H1 (cell line): ENCODE data around the gene MYBPC2. TPM values are rescaled to one million over a fixed set of nuclear protein-coding genes. Genes with fewer than 3 reads are reported as not detected.

ENCODE experiments used
- CTCF ChIA-PET: fragments of 300-600 bp; sonication (Branson Sonifier 250); formaldehyde crosslinking; loops from one replicate; lab custom pipeline; 2021; ENCODE audit not compliant: partially characterized antibody; lab: Charles Lee
- POLR2A ChIA-PET: fragments of 300-600 bp; sonication (Branson Sonifier 250); formaldehyde crosslinking; loops from one replicate; lab custom pipeline; 2021; ENCODE audit warnings: inconsistent platforms; ENCODE audit not compliant: partially characterized antibody; lab: Charles Lee
- DNase-seq, 2 experiments: peaks; one replicate each; pipeline versions ENCODE4 v3.0.0 to v3.0.0-alpha.2; 2010 to 2022; ENCODE audit warnings: low spot score in 2 of 2, low read depth in 1 of 2, mixed read lengths in 1 of 2
- FAIRE-seq: peaks from 2 replicates; lab custom pipeline; 2011; peaks lifted over from hg19 to GRCh38; lab: Jason Lieb, UNC
- H2AFZ ChIP-seq: 2 replicates; pipeline ENCODE4 v1.8.1; 2012; ENCODE audit warnings: low read length, inconsistent platforms
- H2AK5ac ChIP-seq: 2 replicates; pipeline ENCODE4 v1.6.1; 2013; ENCODE audit warnings: low read depth, low read length
- H2BK120ac ChIP-seq: replicated peaks from 2 replicates; pipeline ENCODE3; 2013; ENCODE audit warnings: low read depth, low read length, inconsistent platforms
- H2BK12ac ChIP-seq: 2 replicates; pipeline ENCODE4 v1.6.1; 2013; ENCODE audit warnings: low read depth, low read length
- H2BK15ac ChIP-seq: 2 replicates; pipeline ENCODE4 v1.6.1; 2013; ENCODE audit warnings: low read length
- H2BK20ac ChIP-seq: 2 replicates; pipeline ENCODE4 v1.6.1; 2013; ENCODE audit warnings: low read length
- H2BK5ac ChIP-seq: 2 replicates; pipeline ENCODE4 v1.6.1; 2013; ENCODE audit warnings: low read depth, low read length
- H3K14ac ChIP-seq: 2 replicates; pipeline ENCODE4 v1.6.1; 2013; ENCODE audit warnings: inconsistent platforms; ENCODE audit not compliant: insufficient read length
- H3K18ac ChIP-seq: 2 replicates; pipeline ENCODE4 v1.6.1; 2013; ENCODE audit warnings: low read length; ENCODE audit errors: extremely low read depth
- H3K23ac ChIP-seq: 2 replicates; pipeline ENCODE4 v1.6.1; 2013; ENCODE audit warnings: inconsistent platforms; ENCODE audit not compliant: insufficient read length
- H3K23me2 ChIP-seq: 2 replicates; pipeline ENCODE4 v1.6.1; 2013; ENCODE audit warnings: low read depth, low read length
- H3K27ac ChIP-seq: 2 replicates; pipeline ENCODE4 v1.6.1; 2011; ENCODE audit warnings: low read depth, low read length, inconsistent platforms
- H3K27me3 ChIP-seq, 4 experiments: replicated peaks in 1 of 4; 1 replicate in 1 of 4; 2 replicates in 3 of 4; pipeline versions ENCODE4 v1.6.1 to v1.8.1; 2011 to 2013; ENCODE audit warnings: low read length in 3 of 4, mild to moderate bottlenecking in 3 of 4, inconsistent platforms in 2 of 4, mixed read lengths in 2 of 4, moderate library complexity in 1 of 4; ENCODE audit not compliant: control insufficient read depth in 3 of 4, insufficient read depth in 3 of 4; ENCODE audit errors: extremely low read depth in 1 of 4
- H3K36me3 ChIP-seq, 4 experiments: 2 replicates each; pipeline versions ENCODE4 v1.6.1 to v1.8.1; 2011 to 2013; ENCODE audit warnings: mild to moderate bottlenecking in 4 of 4, low read length in 3 of 4, moderate library complexity in 2 of 4, control low read depth in 1 of 4, inconsistent platforms in 1 of 4; ENCODE audit not compliant: insufficient read depth in 4 of 4, control insufficient read depth in 2 of 4
- H3K4ac ChIP-seq: replicated peaks from 2 replicates; pipeline ENCODE3; 2013; ENCODE audit warnings: low read length, low read depth, mixed read lengths, inconsistent platforms; ENCODE audit not compliant: insufficient read length
- H3K4me1 ChIP-seq, 4 experiments: replicated peaks in 1 of 4; 1 replicate in 1 of 4; 2 replicates in 3 of 4; pipeline versions ENCODE4 v1.6.1 to v1.8.1; 2011 to 2013; ENCODE audit warnings: low read length in 3 of 4, inconsistent platforms in 2 of 4, mixed read lengths in 1 of 4; ENCODE audit not compliant: insufficient read depth in 4 of 4, control insufficient read depth in 3 of 4
- H3K4me2 ChIP-seq, 2 experiments: 2 replicates each; pipeline versions ENCODE4 v1.6.1 to v1.8.1; 2011 to 2013; ENCODE audit warnings: low read depth in 2 of 2, low read length in 2 of 2, control low read depth in 1 of 2, inconsistent platforms in 1 of 2, mild to moderate bottlenecking in 1 of 2; ENCODE audit not compliant: insufficient read depth in 1 of 2
- H3K4me3 ChIP-seq, 4 experiments: fragments of 200-600, 300-600 bp in 1 of 4; sonication (generic), shearing (Covaris generic), sonication (Bioruptor Twin) in 1 of 4; 2 replicates each; pipeline versions ENCODE4 v1.5.1 to v1.8.1; 2011 to 2016; ENCODE audit warnings: low read length in 4 of 4, low read depth in 3 of 4, control low read depth in 2 of 4, inconsistent platforms in 2 of 4, mild to moderate bottlenecking in 2 of 4, mixed read lengths in 1 of 4, moderate library complexity in 1 of 4; ENCODE audit not compliant: insufficient read depth in 2 of 4; ENCODE audit errors: extremely low read depth in 1 of 4
- H3K56ac ChIP-seq: replicated peaks from 2 replicates; pipeline ENCODE3; 2013; ENCODE audit warnings: low read depth, mild to moderate bottlenecking, mixed read lengths, low read length, inconsistent platforms; ENCODE audit not compliant: insufficient read length
- H3K79me1 ChIP-seq: 2 replicates; pipeline ENCODE4 v1.6.1; 2013; ENCODE audit warnings: low read depth, low read length, control low read depth
- H3K79me2 ChIP-seq, 2 experiments: 2 replicates each; pipeline versions ENCODE4 v1.6.1 to v1.8.1; 2012 to 2013; ENCODE audit warnings: low read length in 2 of 2, mild to moderate bottlenecking in 2 of 2, inconsistent platforms in 1 of 2; ENCODE audit not compliant: insufficient read depth in 2 of 2, control insufficient read depth in 1 of 2
- H3K9ac ChIP-seq, 4 experiments: replicated peaks in 1 of 4; 1 replicate in 1 of 4; 2 replicates in 3 of 4; pipeline versions ENCODE4 v1.6.1 to v1.8.1; 2011 to 2013; ENCODE audit warnings: low read depth in 3 of 4, low read length in 3 of 4, control low read depth in 2 of 4, mild to moderate bottlenecking in 2 of 4, moderate library complexity in 2 of 4, inconsistent platforms in 1 of 4; ENCODE audit errors: extremely low read depth in 1 of 4
- H3K9me3 ChIP-seq, 2 experiments: 2 replicates each; pipeline versions ENCODE4 v1.6.1 to v1.8.1; 2012 to 2013; ENCODE audit warnings: mild to moderate bottlenecking in 2 of 2, moderate library complexity in 2 of 2, control low read depth in 1 of 2, inconsistent platforms in 1 of 2, low read depth in 1 of 2, low read length in 1 of 2, mixed read lengths in 1 of 2; ENCODE audit not compliant: insufficient read depth in 2 of 2
- H4K20me1 ChIP-seq, 2 experiments: replicated peaks in 1 of 2; 2 replicates each; pipeline versions ENCODE3 to v1.8.1; 2011 to 2013; ENCODE audit warnings: inconsistent platforms in 2 of 2, low read length in 2 of 2, mild to moderate bottlenecking in 1 of 2; ENCODE audit not compliant: insufficient read depth in 2 of 2, control insufficient read depth in 1 of 2
- H4K5ac ChIP-seq: 2 replicates; pipeline ENCODE4 v1.6.1; 2013; ENCODE audit warnings: low read length, low read depth, mixed read lengths, inconsistent platforms; ENCODE audit not compliant: insufficient read length
- H4K8ac ChIP-seq: 2 replicates; pipeline ENCODE4 v1.8.0; 2013; ENCODE audit warnings: mild to moderate bottlenecking, moderate library complexity, low read length, inconsistent platforms; ENCODE audit not compliant: insufficient read depth; ENCODE audit errors: extremely low read depth
- H4K91ac ChIP-seq: replicated peaks from 2 replicates; pipeline ENCODE3; 2013; ENCODE audit warnings: low read length, mixed read lengths, inconsistent platforms; ENCODE audit not compliant: insufficient read length
- CTCF ChIP-seq, 3 experiments: IDR thresholded peaks; 1 replicate in 2 of 3; 2 replicates in 1 of 3; pipeline versions ENCODE4 v1.5.1 to v1.6.1; 2011; ENCODE audit warnings: low read length in 3 of 3, mild to moderate bottlenecking in 3 of 3, inconsistent platforms in 2 of 3, low read depth in 1 of 3, moderate library complexity in 1 of 3; ENCODE audit not compliant: insufficient read depth in 1 of 3; ENCODE audit errors: control extremely low read depth in 1 of 3
- GABPA ChIP-seq: IDR thresholded peaks from 2 replicates; pipeline ENCODE4 v1.6.1; 2011; ENCODE audit warnings: mild to moderate bottlenecking, low read length, moderate library complexity, borderline replicate concordance; ENCODE audit not compliant: insufficient read depth
- RNF2 ChIP-seq: fragments of 200-900, 300-1000 bp; sonication (generic); IDR thresholded peaks from 2 replicates; pipeline ENCODE4 v1.7.1; 2016; ENCODE audit warnings: borderline replicate concordance, low read depth, mild to moderate bottlenecking, antibody characterized with exemption, low read length; ENCODE audit not compliant: poor library complexity, severe bottlenecking; ENCODE audit errors: missing control alignments
- SIRT6 ChIP-seq: IDR thresholded peaks from one replicate; pipeline ENCODE4 v1.7.1; 2012; ENCODE audit warnings: low read length, inconsistent platforms
- WGBS, 2 experiments: shearing (Covaris generic) in 1 of 2; methylation state at CpG; one replicate each; pipeline versions ENCODE4 v1.1.6 to v1.1.7; 2013 to 2015; ENCODE audit warnings: low lambda C conversion rate in 2 of 2, mixed read lengths in 2 of 2, inconsistent platforms in 1 of 2, low coverage in 1 of 2, missing lambda C conversion rate in 1 of 2; ENCODE audit not compliant: insufficient replicate concordance in 2 of 2, insufficient coverage in 1 of 2, insufficient read length in 1 of 2; ENCODE audit errors: extremely low coverage in 1 of 2, missing lambda C conversion rate in 1 of 2; 5-methylcytosine and 5-hydroxymethylcytosine counted together
- polyA plus RNA-seq, 7 experiments: library from polyadenylated mRNA; depleted of rRNA in 3 of 7; stranded (reverse) in 5 of 7; unstranded in 2 of 7; fragments of >200 nt in 5 of 7; fragments of 200-250 nt in 2 of 7; gene quantifications; 1 replicate in 5 of 7; 2 replicates in 1 of 7; 4 replicates in 1 of 7; pipeline versions ENCODE4 v1.2.1 to v1.2.3, GENCODE V29; 2011 to 2013; ENCODE audit warnings: missing spikeins in 2 of 7, mixed read lengths in 2 of 7
- total RNA-seq: library from RNA; stranded (reverse); fragmentation: NEBNext Ultra II Directional; extraction: Animal tissue kit (Norgen Biotek cat#: 25700); gene quantifications from 2 replicates; pipeline ENCODE4 v1.2.1, GENCODE V29; 2021

Gene MYBPC2
- total and polyA plus RNA-seq, 2 of the 8 experiments (the other 6 are each of a cell fraction or from before 2014, with no cell fraction given), result 1.8 to 3.1 TPM

GRCh38 chr19:50394017-50394416 is 38.7 kb upstream of the MYBPC2 start:
- Histone ChIP-seq H3K4me1 (no peaks in the 10 kb centered on the region), H3K23me2 (no peaks in the 10 kb centered on the region), H2BK5ac (no peak overlapping the region), H3K27ac (no peak overlapping the region), H3K36me3 (peaks cover 2 to 25% (median 10%) of the 10 kb centered on the region in 4 experiments; a peak in 6 of 8 replicates), H3K23ac (no peak overlapping the region), H2AFZ (no peak overlapping the region), H2BK12ac (no peak overlapping the region), H3K4ac (no peak overlapping the region), H3K4me2 (no peak overlapping the region), H2BK120ac (no peak overlapping the region), H4K8ac (no peak overlapping the region; the same call in 1 of the 2 replicates), H3K4me3 (no peak overlapping the region), H3K9me3 (peaks cover 4 to 14% of the 10 kb centered on the region in 2 experiments; a peak in 2 of 4 replicates), H4K91ac (no peak overlapping the region), H2BK20ac (no peak overlapping the region), H3K9ac (no peak overlapping the region), H2AK5ac (no peak overlapping the region), H3K56ac (no peak overlapping the region), H3K27me3 (no peaks in the 10 kb centered on the region), H4K5ac (no peak overlapping the region), H3K79me1 (peaks cover 6% of the 10 kb centered on the region), H4K20me1 (peaks cover 0 to 2% of the 10 kb centered on the region in 2 experiments), H3K18ac (no peak overlapping the region), H3K14ac (no peak overlapping the region), H2BK15ac (no peak overlapping the region), H3K79me2 (peaks cover 0 to 35% of the 10 kb centered on the region in 2 experiments; a peak in 3 of 4 replicates)
- TF ChIP-seq SIRT6 (no peak), RNF2 (no peak), CTCF (IDR thresholded peaks at IDR 0.05; ENCODE audit: control extremely low read depth in 1 of 3, insufficient read depth in 1 of 3, low read depth in 1 of 3, low read length in 3 of 3) (no peak), GABPA (no peak)
- DNase-seq (no peak), FAIRE-seq (no peak)
- POLR2A ChIA-PET, result interaction anchor here (0.6 to 2.3 kb wide), 4 partner anchors 10 to 401 kb away, joined by 3 to 11 read pairs (median 3); partner anchors contain the start of gene POLD1
- CTCF ChIA-PET, result interaction anchor here (0.8 to 1.0 kb wide), 2 partner anchors 18 to 51 kb away, joined by 3 read pairs; no protein-coding TSS in a partner anchor
- WGBS, 2 experiments, result 92% methylated on average over 9 of the region's 9 CpGs; no CpG with 5 or more reads in 1 of the 2 experiments
